Heart left ventricle (tissue), 13 donors: ENCODE data around the gene XKR7.

Experiments used
- CTCF ChIP-seq, 12 donors: fragments of 200-600 bp; sonication (generic) in 4 of 12; IDR thresholded peaks; one replicate each; pipeline versions ENCODE4 v1.5.0 to v1.8.0; 2018 to 2022; ENCODE audit warnings: antibody characterized with exemption in 12 of 12, mild to moderate bottlenecking in 5 of 12
- POLR2A ChIP-seq, 2 donors: fragments of 450-650 bp; IDR thresholded peaks; one replicate each; pipeline ENCODE4 v1.6.1; 2017; ENCODE audit warnings: antibody characterized with exemption in 2 of 2, mild to moderate bottlenecking in 2 of 2, moderate library complexity in 2 of 2
- donor health status: ischemic (EF 13 %, LVEDD 7.1; RV severe dilation, severe dysfunction).
- donor health status: DM: no; HTN: yes; CAD: no.
- donor health status: DM: no; HTN: no; CAD: no.
- donor health status: ischemic (EF 25% LVEDD 6.9; RV normal size, moderate dysfunction).
- donor health status: ischemic (EF 25% LVEDD 5.7; RV mildly dilated, moderate dysfunction).
- donor health status: ischemic (EF 35%, LVEDD 5.7; RV mildly dilated, moderate dysfunction).
- donor health status: nonischemic (EF 11% LVEDD 7.7; RV severe dilation, severe dysfunction).
- donor health status: DM: yes; HTN: yes; CAD: no.
- donor health status: PGD.
- donor health status: ischemic (EF 29% LVEDD 5.4; RV normal size, mild dysfunction).
- donor health status: nonischemic (EF 23%, LVEDD 6.1; RV moderate dilation, normal function).

- peak in 1 of 2 donors; percentile 70 for TF ChIP-seq POLR2A (IDR thresholded peaks at IDR 0.05)
- no peak for TF ChIP-seq CTCF (IDR thresholded peaks at IDR 0.05)
Observed at GRCh38 chr20:32018269-32019155, 50.6 kb downstream of the XKR7 start.
